Endothelial cell of coronary artery (primary cell): ENCODE results near the gene NUAK2. TPM values are rescaled to one million over a fixed set of nuclear protein-coding genes. Genes with fewer than 3 reads are reported as not detected.

Source experiments
- total RNA-seq: library from RNA; depleted of rRNA; stranded (reverse); fragments of >200 nt; gene quantifications from 2 replicates; pipeline ENCODE4 v1.2.3, GENCODE V29; 2014

Gene NUAK2
- 0.81 and 1.4 TPM in 2 replicates for total RNA-seq

GRCh38 chr1:205321162-205321958, at the start of gene NUAK2:
TSS of gene NUAK2 (minus strand) at chr1:205321745. CDS start at chr1:205321628, 117 bp downstream.

GRCh38 chr1:205356440-205357139, 35.0 kb upstream of the NUAK2 start, which contains the start of gene KLHDC8A:
TSS of gene KLHDC8A (minus strand) at chr1:205356922. CDS start at chr1:205343604, 13,318 bp downstream.

Other genes starting within 250 kb of the NUAK2 start
- gene TMEM81, start 237.3 kb downstream of the NUAK2 start, total RNA-seq, result 1.1 and 2.1 TPM in 2 replicates
- gene RBBP5, start 199.8 kb downstream of the NUAK2 start, total RNA-seq, result 15.3 and 18.2 TPM in 2 replicates
- gene DSTYK, start 110.0 kb downstream of the NUAK2 start, total RNA-seq, result 10.6 and 12.2 TPM in 2 replicates
- gene TMCC2, start 93.8 kb downstream of the NUAK2 start, total RNA-seq, result 1.6 and 2.0 TPM in 2 replicates
- not detected in 2 replicates for gene KLHDC8A, start 35.2 kb upstream of the NUAK2 start, total RNA-seq
- 0.28 TPM in 1 of 2 replicates, not detected in the other for gene LEMD1, start 100.3 kb upstream of the NUAK2 start, total RNA-seq
- under 0.01 TPM in 1 of 2 replicates, not detected in the other for gene BLACAT1, start 134.3 kb upstream of the NUAK2 start, total RNA-seq
- gene CDK18, start 182.9 kb upstream of the NUAK2 start, total RNA-seq, result 0.09 and 0.94 TPM in 2 replicates